ENCODE data around the gene TMEM256. TPM values are rescaled to one million over a fixed set of nuclear protein-coding genes. Genes with fewer than 3 reads are reported as not detected.

The TMEM256 gene
- total RNA-seq, 1 donor from 2014 or later, result 71.6 TPM

DNA sequence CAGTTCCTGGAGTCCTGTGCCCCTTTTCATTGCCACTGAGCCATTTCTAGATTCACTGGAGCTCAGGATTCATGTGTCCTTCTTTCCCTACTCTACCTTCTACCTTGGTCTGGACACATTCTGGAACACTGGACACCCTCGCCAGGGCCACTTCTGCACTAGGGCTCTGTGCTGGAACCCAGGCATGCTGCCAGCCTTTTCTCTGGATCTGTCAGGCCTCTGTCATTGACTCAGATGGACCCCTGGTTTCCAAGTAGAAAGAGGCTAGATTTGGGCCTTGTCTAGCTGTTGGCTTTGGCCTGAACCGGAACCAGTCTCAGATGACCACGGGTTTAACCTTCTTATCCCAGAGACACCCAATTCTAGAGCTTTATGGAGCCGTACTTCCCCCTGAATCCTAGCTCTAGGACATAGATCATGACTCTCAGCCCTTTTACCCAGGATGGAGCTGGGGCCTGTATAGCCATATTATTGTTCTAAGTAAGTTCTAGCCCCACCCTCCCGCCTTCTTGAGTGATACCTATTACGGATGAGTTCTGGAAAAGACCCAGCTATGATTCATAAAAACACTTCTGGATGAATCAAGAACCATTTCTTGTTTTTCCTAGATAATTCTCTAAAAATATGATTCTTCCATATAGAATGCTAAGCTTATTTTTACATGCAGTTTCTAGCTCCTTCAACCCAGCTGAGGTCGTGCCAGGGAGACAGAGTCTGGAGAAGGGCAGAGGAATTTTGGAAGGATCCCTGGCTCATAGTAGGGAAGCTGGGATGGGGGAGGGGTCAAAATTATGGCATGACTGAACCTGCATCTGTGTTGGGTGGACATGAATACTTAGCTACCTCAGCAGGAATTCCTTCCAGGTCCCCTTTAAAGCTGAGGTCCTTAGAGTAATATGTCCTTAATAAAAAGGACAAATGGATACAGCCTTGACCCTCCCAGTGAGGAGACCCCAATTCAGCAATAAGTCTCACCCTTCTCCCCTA is 39.9 kb upstream of the TMEM256 start:
- peaks cover 62% of the 10 kb centered on the region for H3K27me3 Mint-ChIP-seq (ENCODE audit: low read depth)
- H3K4me3 Mint-ChIP-seq, result peak overlapping the region; percentile 72
- no peaks in the 10 kb centered on the region for H3K9me3 Mint-ChIP-seq
- TF ChIP-seq, protein P1, sequence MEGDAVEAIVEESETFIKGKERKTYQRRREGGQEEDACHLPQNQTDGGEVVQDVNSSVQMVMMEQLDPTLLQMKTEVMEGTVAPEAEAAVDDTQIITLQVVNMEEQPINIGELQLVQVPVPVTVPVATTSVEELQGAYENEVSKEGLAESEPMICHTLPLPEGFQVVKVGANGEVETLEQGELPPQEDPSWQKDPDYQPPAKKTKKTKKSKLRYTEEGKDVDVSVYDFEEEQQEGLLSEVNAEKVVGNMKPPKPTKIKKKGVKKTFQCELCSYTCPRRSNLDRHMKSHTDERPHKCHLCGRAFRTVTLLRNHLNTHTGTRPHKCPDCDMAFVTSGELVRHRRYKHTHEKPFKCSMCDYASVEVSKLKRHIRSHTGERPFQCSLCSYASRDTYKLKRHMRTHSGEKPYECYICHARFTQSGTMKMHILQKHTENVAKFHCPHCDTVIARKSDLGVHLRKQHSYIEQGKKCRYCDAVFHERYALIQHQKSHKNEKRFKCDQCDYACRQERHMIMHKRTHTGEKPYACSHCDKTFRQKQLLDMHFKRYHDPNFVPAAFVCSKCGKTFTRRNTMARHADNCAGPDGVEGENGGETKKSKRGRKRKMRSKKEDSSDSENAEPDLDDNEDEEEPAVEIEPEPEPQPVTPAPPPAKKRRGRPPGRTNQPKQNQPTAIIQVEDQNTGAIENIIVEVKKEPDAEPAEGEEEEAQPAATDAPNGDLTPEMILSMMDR (conservative IDR thresholded peaks at IDR 0.05), result no peak
- peaks cover 3% of the 10 kb centered on the region for H3K36me3 Mint-ChIP-seq (ENCODE audit: low read depth)
- no peak for DNase-seq (ENCODE audit: low read depth, low spot score)
- no peak overlapping the region for H3K27ac Mint-ChIP-seq (ENCODE audit: unreplicated experiment)
- H3K4me1 Mint-ChIP-seq, result peaks cover 44% of the 10 kb centered on the region

DNA sequence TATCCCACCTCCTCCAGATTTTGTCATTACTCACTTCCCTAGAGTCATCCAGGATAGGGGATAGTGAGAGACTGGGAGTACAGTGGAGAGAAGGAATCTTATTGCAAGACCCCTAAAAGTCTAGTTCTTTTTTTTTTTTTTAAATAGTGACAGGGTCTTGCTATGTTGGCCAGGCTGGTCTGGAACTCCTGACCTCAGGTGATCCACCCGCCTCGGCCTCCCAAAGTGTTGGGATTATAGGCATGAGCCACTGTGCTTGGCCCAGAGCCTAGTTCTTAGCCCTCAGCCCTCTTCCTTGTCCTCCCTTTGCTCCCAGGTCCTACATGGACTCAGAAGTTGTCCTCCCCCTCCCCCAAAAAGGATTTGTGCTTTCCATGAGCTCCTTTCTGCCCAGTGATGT is 38.2 kb upstream of the TMEM256 start:
- Mint-ChIP-seq H3K4me3 (peak overlapping the region; percentile 68), H3K27ac (ENCODE audit: unreplicated experiment) (no peak overlapping the region), H3K9me3 (no peaks in the 10 kb centered on the region), H3K27me3 (ENCODE audit: low read depth) (peaks cover 72% of the 10 kb centered on the region), H3K4me1 (peaks cover 55% of the 10 kb centered on the region), H3K36me3 (ENCODE audit: low read depth) (peaks cover 6% of the 10 kb centered on the region)
- DNase-seq (ENCODE audit: low read depth, low spot score), result no peak
- TF ChIP-seq, protein P1 (conservative IDR thresholded peaks at IDR 0.05), result no peak

DNA sequence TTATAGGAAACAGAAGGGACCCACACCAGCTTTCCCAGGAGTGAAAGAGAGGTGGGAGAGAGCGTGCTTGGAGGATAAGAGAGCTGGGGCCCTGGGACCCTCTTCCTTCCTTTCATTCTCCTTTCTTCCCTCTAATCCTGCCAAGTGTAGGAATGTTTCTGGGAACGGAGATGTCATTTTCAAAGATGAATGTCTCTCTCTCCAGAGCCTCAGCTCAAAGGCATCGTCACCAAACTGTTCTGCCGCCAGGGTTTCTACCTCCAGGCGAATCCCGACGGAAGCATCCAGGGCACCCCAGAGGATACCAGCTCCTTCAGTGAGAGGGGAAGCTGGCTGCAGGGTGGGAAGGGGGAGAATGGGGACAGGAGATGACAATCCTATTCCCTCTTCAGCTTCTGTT is 37.4 kb upstream of the TMEM256 start:
- H3K36me3 Mint-ChIP-seq (ENCODE audit: low read depth), result peaks cover 6% of the 10 kb centered on the region
- H3K4me3 Mint-ChIP-seq, result peak overlapping the region; percentile 95
- no peak for DNase-seq (ENCODE audit: low read depth, low spot score)
- TF ChIP-seq, protein P1 (conservative IDR thresholded peaks at IDR 0.05), result no peak
- peaks cover 57% of the 10 kb centered on the region for H3K4me1 Mint-ChIP-seq
- H3K9me3 Mint-ChIP-seq, result no peaks in the 10 kb centered on the region
- peaks cover 77% of the 10 kb centered on the region for H3K27me3 Mint-ChIP-seq (ENCODE audit: low read depth)
- H3K27ac Mint-ChIP-seq (ENCODE audit: unreplicated experiment), result no peak overlapping the region

DNA sequence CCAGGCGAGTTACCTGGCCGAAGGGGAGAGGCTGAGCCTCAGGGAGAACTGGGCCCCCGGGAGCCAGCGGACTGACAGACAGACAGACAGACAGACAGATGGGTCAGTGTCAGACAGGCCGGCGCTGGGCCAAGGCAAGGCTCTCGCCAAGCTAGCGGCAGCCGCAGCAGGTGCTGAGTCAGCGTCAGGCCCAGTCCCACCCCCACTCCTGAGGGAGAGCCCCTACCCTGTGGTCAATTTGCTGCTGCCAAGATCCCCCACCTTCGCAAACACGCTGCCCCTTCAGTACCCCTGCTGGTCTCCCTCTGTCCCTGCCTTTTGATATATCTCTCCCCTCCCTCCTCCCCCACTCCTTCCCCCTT is 36.9 kb upstream of the TMEM256 start:
- peaks cover 58% of the 10 kb centered on the region for H3K4me1 Mint-ChIP-seq
- peak overlapping the region; percentile 99 for H3K27ac Mint-ChIP-seq (ENCODE audit: unreplicated experiment)
- TF ChIP-seq, protein P1 (conservative IDR thresholded peaks at IDR 0.05), result no peak
- H3K27me3 Mint-ChIP-seq (ENCODE audit: low read depth), result peaks cover 79% of the 10 kb centered on the region
- peak overlapping the region; percentile 95 for H3K4me3 Mint-ChIP-seq
- H3K9me3 Mint-ChIP-seq, result no peaks in the 10 kb centered on the region
- peak; percentile 47 for DNase-seq (ENCODE audit: low read depth, low spot score)
- H3K36me3 Mint-ChIP-seq (ENCODE audit: low read depth), result peaks cover 6% of the 10 kb centered on the region

DNA sequence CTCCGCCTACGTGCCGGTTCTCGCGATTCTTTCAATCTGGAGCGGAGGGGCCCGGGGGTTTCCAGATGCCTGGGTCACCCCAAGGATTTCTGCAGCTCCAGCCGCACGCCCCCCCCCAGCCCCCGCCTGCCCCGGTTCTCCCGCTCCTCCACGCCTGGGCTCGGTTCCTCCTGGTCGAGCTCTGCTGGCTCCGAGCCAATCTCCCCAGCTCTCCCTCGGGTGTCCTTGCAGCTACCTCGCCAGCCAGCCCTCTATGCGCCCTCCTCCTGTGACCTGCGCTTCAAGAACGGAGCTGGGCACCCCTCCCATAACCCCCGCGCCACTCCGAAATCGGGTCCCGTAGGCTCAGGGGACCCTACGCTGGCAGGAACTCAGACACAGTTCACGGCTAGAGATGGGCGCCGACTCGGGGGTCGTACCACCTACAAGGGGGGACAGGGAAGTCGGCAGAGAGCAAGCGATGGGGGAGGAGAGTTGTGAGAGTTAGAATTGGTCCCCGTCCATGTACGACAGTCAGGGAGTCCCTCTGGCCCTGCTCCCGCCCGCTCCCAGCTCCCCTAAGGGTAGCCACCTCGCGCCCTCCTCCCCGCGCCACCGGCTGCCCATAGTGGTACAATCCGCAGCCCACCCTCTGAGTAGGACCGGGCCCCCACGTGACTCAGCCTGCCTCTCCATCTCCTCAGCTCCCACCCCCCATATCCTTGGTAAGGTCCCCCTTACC is 36.4 kb upstream of the TMEM256 start:
- peak overlapping the region; percentile 95 for H3K4me3 Mint-ChIP-seq
- H3K9me3 Mint-ChIP-seq, result no peaks in the 10 kb centered on the region
- peaks cover 6% of the 10 kb centered on the region for H3K36me3 Mint-ChIP-seq (ENCODE audit: low read depth)
- H3K27me3 Mint-ChIP-seq (ENCODE audit: low read depth), result peaks cover 79% of the 10 kb centered on the region
- DNase-seq (ENCODE audit: low read depth, low spot score), result peak; percentile 56
- H3K4me1 Mint-ChIP-seq, result peaks cover 56% of the 10 kb centered on the region
- peak overlapping the region; percentile 99 for H3K27ac Mint-ChIP-seq (ENCODE audit: unreplicated experiment)
- TF ChIP-seq, protein P1 (conservative IDR thresholded peaks at IDR 0.05), result no peak

All from neural crest cell (in vitro differentiated cells).